Activated CD4-positive, CD25-positive, alpha-beta regulatory T cell treated with anti-CD3 and anti-CD28 coated beads, Interleukin-2, amount 50 U/mL, for 16 hours (primary cell): Measurements from ENCODE around the gene SCP2.
"Not testable (repeated sequence)": the region's sequence is repeated elsewhere in the genome, so short reads cannot be mapped to it uniquely, and the experiment has no call there.

Experiments used
- DNase-seq: peaks from one replicate; pipeline ENCODE4 v3.0.0-alpha.2; 2020; ENCODE audit warnings: low read depth, low spot score

SCP2 gene

GRCh38 chr1:52916241-52916975, 10.7 kb upstream of the SCP2 start:
- no peak for DNase-seq

DNA sequence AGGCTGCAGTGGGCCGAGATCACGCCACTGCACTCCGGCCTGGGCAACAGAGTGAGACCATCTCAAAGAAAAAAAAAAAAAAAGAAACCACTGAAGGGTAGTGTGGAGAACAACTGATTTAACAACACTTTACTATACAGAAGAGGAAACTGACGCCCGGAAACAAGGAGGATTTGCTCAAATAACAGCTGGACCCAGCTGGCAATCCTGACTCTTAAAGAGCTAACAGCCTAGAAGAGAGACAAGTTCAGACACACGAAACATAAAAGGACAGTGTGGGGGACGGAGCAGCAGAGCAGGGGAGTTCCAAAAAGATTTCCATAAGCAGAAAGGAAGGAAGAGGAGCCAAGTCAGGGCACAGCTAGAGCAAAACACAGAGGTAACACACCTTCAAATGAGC, 9.9 kb upstream of the SCP2 start:
- no peak for DNase-seq

- no peak for DNase-seq
Measured at GRCh38 chr1:52917581-52917980, 9.5 kb upstream of the SCP2 start.

DNA sequence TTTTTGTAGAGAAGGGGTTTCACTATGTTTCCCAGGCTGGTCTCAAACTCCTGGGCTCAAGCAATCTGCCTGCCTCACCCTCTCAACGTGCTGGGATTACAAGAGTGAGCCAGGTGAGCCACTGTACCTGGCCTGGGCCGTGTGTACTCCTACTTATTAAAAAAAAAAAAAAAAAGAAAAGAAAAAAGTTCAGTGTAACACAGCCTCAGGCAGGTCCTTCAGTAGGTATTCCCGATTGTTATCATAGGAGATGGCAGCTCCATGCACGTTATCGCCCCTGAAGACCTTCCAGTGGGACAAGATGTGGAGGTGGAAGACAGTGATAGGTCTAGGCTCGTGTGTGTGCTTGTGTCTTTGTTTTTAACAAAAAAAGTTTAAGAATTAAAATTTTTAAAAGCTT, 8.9 kb upstream of the SCP2 start:
- no peak for DNase-seq

- DNase-seq: no peak
Measured at GRCh38 chr1:52919051-52919722, 7.9 kb upstream of the SCP2 start.

- no peak for DNase-seq
Measured at GRCh38 chr1:52919723-52920483, 7.2 kb upstream of the SCP2 start.

DNA sequence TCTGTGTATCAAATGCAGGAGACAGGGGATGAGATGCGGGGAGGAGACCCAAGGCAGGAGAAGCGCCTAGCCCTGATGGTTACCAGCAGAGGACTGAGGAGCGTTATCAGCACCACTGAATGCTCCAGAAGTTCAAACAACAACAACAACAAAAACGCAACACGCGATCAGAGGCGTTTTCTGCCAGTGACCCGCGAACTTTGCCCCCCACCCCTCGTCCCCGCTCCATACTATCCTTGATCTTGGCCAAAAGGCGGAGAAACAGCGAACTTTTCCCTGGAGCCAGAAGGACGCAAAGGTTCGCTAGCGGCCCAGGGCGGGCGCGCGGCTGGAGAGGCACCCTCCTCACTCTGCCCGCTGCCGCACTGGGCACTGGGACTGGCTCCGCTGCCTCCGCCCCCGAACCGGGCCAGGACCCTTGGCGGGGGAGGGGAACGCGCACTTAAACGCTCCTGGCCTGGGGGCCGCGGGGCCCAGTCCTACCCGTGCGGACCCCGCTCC, 6.2 kb upstream of the SCP2 start:
- DNase-seq: no peak

GRCh38 chr1:52925571-52926005, 1.5 kb upstream of the SCP2 start:
- no peak for DNase-seq

DNA sequence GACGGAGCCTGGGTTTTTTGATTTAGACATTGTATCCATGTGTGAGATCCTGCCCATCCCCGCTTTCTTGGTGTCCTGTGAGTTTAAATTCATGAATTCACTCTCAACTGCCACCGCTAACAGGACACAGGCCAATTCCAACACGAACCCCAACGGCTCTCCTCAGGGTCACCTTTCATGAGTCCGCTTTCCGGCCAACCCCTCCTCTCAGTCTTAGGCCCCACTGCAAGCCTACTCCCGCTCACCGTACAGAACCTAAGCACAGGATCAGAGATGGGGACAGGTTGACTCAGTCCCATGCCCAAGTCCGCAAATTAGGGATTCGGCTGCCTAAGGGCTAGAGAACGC, 238 bp upstream of the SCP2 start:
- no peak for DNase-seq

GRCh38 chr1:52928015-52928404, 934 bp downstream of the SCP2 start:
- no peak for DNase-seq

DNA sequence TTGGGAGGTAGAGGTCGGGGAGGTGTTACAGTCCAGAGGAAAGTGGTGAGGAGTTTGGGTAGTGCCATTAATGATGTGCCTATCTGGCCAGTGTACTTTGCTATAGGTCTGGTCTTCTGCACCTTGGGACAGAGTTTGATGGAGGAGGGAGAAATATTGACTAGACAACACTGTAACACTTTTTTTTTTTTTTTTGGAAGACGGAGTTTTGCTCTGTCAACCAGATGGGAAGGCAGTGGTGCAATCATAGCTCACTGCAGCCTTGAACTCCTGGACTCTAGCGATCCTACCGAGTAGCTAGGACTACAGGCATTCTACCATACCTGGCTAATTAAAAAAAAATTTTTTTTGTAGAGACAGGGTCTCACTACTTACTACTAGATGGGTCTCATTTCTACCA, 1.9 kb downstream of the SCP2 start:
- DNase-seq: no peak

- no peak for DNase-seq
Measured at GRCh38 chr1:52937433-52938182, 10.5 kb downstream of the SCP2 start.

- no peak for DNase-seq
Measured at GRCh38 chr1:52938183-52938451, 11.0 kb downstream of the SCP2 start.

- no peak for DNase-seq
Measured at GRCh38 chr1:52943876-52944416, 16.9 kb downstream of the SCP2 start.

GRCh38 chr1:52944566-52944965, 17.5 kb downstream of the SCP2 start:
- DNase-seq: no peak

- no peak for DNase-seq
Measured at GRCh38 chr1:52947490-52947889, 20.4 kb downstream of the SCP2 start.

GRCh38 chr1:52949602-52950001, 22.5 kb downstream of the SCP2 start:
- DNase-seq: not testable (repeated sequence)

DNA sequence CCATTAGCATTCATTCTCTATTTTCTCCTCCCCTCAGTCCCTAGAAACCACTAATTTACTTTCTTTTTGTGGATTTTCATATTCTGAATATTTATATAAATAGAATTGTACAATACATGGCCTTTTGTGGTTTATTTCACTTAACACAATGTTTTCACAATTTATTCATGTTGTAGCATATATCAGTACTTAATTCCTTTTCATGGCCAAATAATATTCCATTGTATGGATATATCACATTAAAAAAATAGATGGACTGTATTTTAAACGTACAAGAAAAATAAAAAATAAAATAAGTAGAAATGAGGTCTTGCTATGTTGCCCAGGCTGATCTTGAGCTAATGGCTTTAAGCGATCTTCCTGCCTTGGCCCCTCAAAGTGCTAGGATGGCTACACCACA, 25.0 kb downstream of the SCP2 start:
- no peak for DNase-seq

- DNase-seq: no peak
Measured at GRCh38 chr1:52955129-52955970, 28.3 kb downstream of the SCP2 start.

GRCh38 chr1:52963101-52963500, 36.0 kb downstream of the SCP2 start:
- DNase-seq: no peak

DNA sequence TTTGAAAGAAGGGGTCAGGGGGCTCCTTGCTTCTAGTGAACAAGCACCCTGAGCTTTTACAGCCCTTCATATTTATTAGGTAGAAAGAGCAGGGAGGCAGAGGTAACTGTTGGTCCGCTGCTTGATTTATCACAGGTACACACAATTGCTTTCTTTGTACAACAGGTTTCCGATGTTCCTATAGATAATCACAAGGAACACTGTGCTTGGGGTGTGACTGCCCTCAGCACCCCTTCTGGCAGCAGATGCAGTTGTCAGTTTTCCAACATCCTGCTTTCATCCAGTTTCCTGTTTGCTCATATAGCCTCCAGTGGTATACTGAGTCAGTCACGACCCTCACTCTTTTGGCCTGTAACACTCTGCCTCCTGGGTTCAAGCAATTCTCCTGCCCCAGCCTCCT, 40.6 kb downstream of the SCP2 start:
- no peak for DNase-seq
